NCI-H1092 treated with DMSO at 0.1 percent for 48 hours (cell line): ENCODE data around the gene KCNJ16.

ENCODE experiments used
- DNase-seq: peaks from one replicate; lab custom pipeline; 2025; lab: John Stamatoyannopoulos, UW

Gene KCNJ16

GRCh38 chr17:70099294-70099693 lies 24.3 kb downstream of the KCNJ16 start:
- no peak for DNase-seq

GRCh38 chr17:70099884-70100283 lies 24.9 kb downstream of the KCNJ16 start:
- no peak for DNase-seq

- no peak for DNase-seq
Measured at GRCh38 chr17:70100983-70101382, 26.0 kb downstream of the KCNJ16 start.

GRCh38 chr17:70102531-70102930 lies 27.5 kb downstream of the KCNJ16 start:
- DNase-seq: no peak

- no peak for DNase-seq
Measured at GRCh38 chr17:70104791-70105523, 29.9 kb downstream of the KCNJ16 start.

GRCh38 chr17:70105641-70106040 lies 30.6 kb downstream of the KCNJ16 start:
- no peak for DNase-seq

GRCh38 chr17:70106551-70106950 lies 31.5 kb downstream of the KCNJ16 start:
- no peak for DNase-seq

- DNase-seq: no peak
Measured at GRCh38 chr17:70107441-70107840, 32.4 kb downstream of the KCNJ16 start.

GRCh38 chr17:70107904-70108565 lies 33.0 kb downstream of the KCNJ16 start:
- no peak for DNase-seq

- no peak for DNase-seq
Measured at GRCh38 chr17:70109497-70109896, 34.5 kb downstream of the KCNJ16 start.

GRCh38 chr17:70110443-70110880 lies 35.4 kb downstream of the KCNJ16 start:
- DNase-seq: no peak

GRCh38 chr17:70111201-70111600 lies 36.2 kb downstream of the KCNJ16 start:
- no peak for DNase-seq

GRCh38 chr17:70114405-70114804 lies 39.4 kb downstream of the KCNJ16 start:
- DNase-seq: no peak

GRCh38 chr17:70115126-70115525 lies 40.1 kb downstream of the KCNJ16 start:
- no peak for DNase-seq

- DNase-seq: no peak
Measured at GRCh38 chr17:70116919-70117318, 41.9 kb downstream of the KCNJ16 start.

- no peak for DNase-seq
Measured at GRCh38 chr17:70119545-70119944, 44.5 kb downstream of the KCNJ16 start.

GRCh38 chr17:70119983-70120382 lies 45.0 kb downstream of the KCNJ16 start:
- no peak for DNase-seq

- no peak for DNase-seq
Measured at GRCh38 chr17:70120425-70120824, 45.4 kb downstream of the KCNJ16 start.

- no peak for DNase-seq
Measured at GRCh38 chr17:70121126-70121525, 46.1 kb downstream of the KCNJ16 start.

- no peak for DNase-seq
Measured at GRCh38 chr17:70123193-70123592, 48.2 kb downstream of the KCNJ16 start.

GRCh38 chr17:70124723-70125122 lies 49.7 kb downstream of the KCNJ16 start:
- DNase-seq: no peak

- DNase-seq: no peak
Measured at GRCh38 chr17:70127221-70127873, 52.3 kb downstream of the KCNJ16 start.

GRCh38 chr17:70128727-70129238 lies 53.8 kb downstream of the KCNJ16 start:
- DNase-seq: no peak
